ENCODE measurements around the gene SUN2.

The SUN2 gene

DNA sequence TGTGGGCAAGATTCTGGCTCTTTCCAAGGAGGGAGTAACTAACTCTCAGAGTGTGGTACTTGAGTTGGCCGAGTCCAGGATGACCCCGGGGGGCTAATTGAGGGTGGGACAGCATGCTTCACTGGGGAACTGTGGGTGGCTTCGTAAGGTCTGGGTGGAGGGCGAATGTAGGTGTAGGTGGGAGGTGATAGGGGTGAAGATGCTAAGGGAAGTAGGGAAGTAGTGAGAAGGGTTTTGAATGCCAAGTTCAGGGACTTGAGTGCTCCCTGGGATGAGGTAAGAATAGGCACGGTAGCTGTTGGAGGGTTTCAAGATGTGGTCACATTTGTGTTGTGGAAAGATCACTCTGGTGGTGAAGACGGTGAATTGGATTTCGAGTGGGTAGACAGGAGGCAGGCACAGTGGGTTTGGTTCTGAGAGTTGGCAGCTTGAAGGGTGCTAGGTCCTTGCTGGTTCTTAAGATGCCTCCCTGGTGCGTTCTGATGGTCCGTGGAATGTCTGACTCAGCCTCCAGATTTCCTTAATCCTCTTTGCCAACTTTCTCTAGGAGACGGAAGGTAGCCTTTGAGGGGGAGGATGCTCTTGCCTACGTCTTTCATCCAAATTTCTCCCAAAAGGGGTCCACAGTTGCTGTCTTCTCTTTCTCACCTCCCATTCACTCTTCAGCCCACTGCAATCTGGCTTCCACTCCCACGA is 40.6 kb upstream of the SUN2 start:
- no peak overlapping the region for H4K8ac ChIP-seq (ENCODE audit: low read depth, low read length)
- no peaks in the 10 kb centered on the region for H3K79me1 ChIP-seq (ENCODE audit: low read length)
- H3K4ac ChIP-seq (ENCODE audit: low read depth, low read length), result no peak overlapping the region
- 100% methylated on average over 1 of the region's 12 CpGs for WGBS (ENCODE audit: extremely low coverage, insufficient coverage, low lambda C conversion rate)
- no peaks in the 10 kb centered on the region for H3K36me3 ChIP-seq (ENCODE audit: control insufficient read depth, insufficient read depth, low read length)
- H2BK15ac ChIP-seq (replicated peaks; ENCODE audit: low read depth), result no peak overlapping the region
- H3K4me1 ChIP-seq (ENCODE audit: control insufficient read depth, low read depth, low read length), result peaks cover 5% of the 10 kb centered on the region
- no peak overlapping the region for H2BK120ac ChIP-seq (ENCODE audit: low read depth, low read length)
- no peak for DNase-seq
- H3K9ac ChIP-seq (ENCODE audit: low read length), result no peak overlapping the region
- H3K4me3 ChIP-seq (ENCODE audit: low read length), result no peak overlapping the region
- H3K4me2 ChIP-seq (ENCODE audit: low read length), result no peak overlapping the region
- H3K23ac ChIP-seq (ENCODE audit: low read length), result no peak overlapping the region
- H3K56ac ChIP-seq (ENCODE audit: low read length), result no peak overlapping the region
- H2BK5ac ChIP-seq (ENCODE audit: low read length), result no peak overlapping the region
- H3K79me2 ChIP-seq (ENCODE audit: control insufficient read depth, insufficient read depth, low read length), result no peaks in the 10 kb centered on the region
- H4K5ac ChIP-seq (ENCODE audit: low read length), result no peak overlapping the region
- H3K18ac ChIP-seq (ENCODE audit: low read length), result no peak overlapping the region
- no peak overlapping the region for H2AK5ac ChIP-seq (ENCODE audit: low read length)
- H3K27me3 ChIP-seq (ENCODE audit: insufficient read depth, low read length, poor library complexity), result no peaks in the 10 kb centered on the region
- H3K27ac ChIP-seq (ENCODE audit: low read depth, low read length), result no peak overlapping the region

DNA sequence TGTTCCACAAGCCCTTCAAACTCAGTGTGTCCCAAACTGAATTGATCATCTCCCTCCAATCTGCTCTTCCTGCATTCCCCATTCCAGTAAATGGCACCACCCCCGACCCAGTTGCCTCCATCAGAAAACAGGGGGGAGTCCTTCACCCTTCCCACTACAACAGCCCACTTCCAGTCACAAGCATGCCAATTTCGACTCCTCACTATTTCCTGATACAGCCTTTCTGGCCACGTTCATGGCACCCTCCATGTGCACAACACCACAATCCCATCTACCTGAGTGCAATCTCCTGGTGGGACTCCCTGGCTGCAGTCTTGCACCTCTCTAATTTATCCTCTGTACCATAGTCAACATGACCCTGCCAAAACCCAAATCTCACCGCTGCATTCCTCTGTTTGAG is 39.8 kb upstream of the SUN2 start:
- no peak overlapping the region for H3K9ac ChIP-seq (ENCODE audit: low read length)
- no peak overlapping the region for H2BK15ac ChIP-seq (replicated peaks; ENCODE audit: low read depth)
- H3K79me2 ChIP-seq (ENCODE audit: control insufficient read depth, insufficient read depth, low read length), result no peaks in the 10 kb centered on the region
- H2BK5ac ChIP-seq (ENCODE audit: low read length), result no peak overlapping the region
- WGBS (ENCODE audit: extremely low coverage, insufficient coverage, low lambda C conversion rate), result no CpG with 5 or more reads among the region's 4 CpGs
- no peak overlapping the region for H3K23ac ChIP-seq (ENCODE audit: low read length)
- no peak overlapping the region for H3K27ac ChIP-seq (ENCODE audit: low read depth, low read length)
- H2BK120ac ChIP-seq (ENCODE audit: low read depth, low read length), result no peak overlapping the region
- H3K36me3 ChIP-seq (ENCODE audit: control insufficient read depth, insufficient read depth, low read length), result no peaks in the 10 kb centered on the region
- H3K4ac ChIP-seq (ENCODE audit: low read depth, low read length), result no peak overlapping the region
- no peaks in the 10 kb centered on the region for H3K27me3 ChIP-seq (ENCODE audit: insufficient read depth, low read length, poor library complexity)
- H3K4me3 ChIP-seq (ENCODE audit: low read length), result no peak overlapping the region
- H4K8ac ChIP-seq (ENCODE audit: low read depth, low read length), result no peak overlapping the region
- H2AK5ac ChIP-seq (ENCODE audit: low read length), result no peak overlapping the region
- H4K5ac ChIP-seq (ENCODE audit: low read length), result no peak overlapping the region
- no peaks in the 10 kb centered on the region for H3K79me1 ChIP-seq (ENCODE audit: low read length)
- H3K56ac ChIP-seq (ENCODE audit: low read length), result no peak overlapping the region
- DNase-seq, result no peak
- H3K18ac ChIP-seq (ENCODE audit: low read length), result no peak overlapping the region
- peaks cover 5% of the 10 kb centered on the region for H3K4me1 ChIP-seq (ENCODE audit: control insufficient read depth, low read depth, low read length)
- H3K4me2 ChIP-seq (ENCODE audit: low read length), result no peak overlapping the region

DNA sequence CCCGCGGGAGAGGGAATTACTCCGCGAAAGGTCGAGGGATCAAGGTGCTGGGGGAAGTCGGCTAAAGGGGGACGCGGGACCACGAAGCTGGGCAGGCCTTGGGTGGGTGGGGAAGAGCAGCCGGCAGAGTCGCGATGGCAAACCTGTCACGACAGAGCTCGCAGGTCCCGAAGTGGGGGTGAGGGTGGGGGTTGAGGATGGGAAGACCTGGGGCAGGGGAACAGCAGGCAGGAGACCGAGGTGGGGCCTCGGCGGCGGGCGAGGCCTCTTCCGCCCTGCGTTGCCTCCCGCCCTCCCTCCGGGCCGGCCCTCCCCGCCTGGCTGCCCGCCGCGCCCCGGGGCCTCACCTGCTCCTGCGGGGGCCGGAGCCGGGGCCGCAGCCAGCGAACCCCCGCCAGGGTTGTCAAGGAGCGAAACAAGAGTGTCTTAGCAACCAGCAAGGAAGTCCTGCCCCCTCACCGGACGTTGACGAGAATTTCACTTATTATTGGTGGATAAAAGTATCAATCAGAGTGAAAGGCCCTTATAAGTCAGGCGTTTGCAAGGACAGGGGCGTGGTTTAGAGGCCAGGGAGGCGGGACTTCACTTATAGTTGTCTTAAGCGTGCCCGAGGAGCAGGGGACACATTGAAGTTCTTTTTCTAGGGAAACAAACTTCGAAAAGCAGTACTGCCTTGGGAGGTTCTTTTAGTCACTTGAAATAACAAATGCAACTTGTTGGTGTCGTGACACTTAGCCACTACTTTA is 38.1 kb upstream of the SUN2 start, which contains the start of gene DNAL4:
Gene DNAL4, minus strand, starts transcription at position 423 of the 746 bp plus-strand sequence. CDS start 11,412 bp downstream, outside the sequence.
- Histone ChIP-seq H2AK5ac (ENCODE audit: low read length) (no peak within 1 kb of the TSS), H3K27ac (ENCODE audit: low read depth, low read length) (no peak within 1 kb of the TSS), H3K79me2 (ENCODE audit: control insufficient read depth, insufficient read depth, low read length) (no peaks in the 10 kb centered on the region), H4K5ac (ENCODE audit: low read length) (no peak within 1 kb of the TSS), H3K4me3 (ENCODE audit: low read length) (peak within 1 kb of the TSS; percentile 70), H3K4me1 (ENCODE audit: control insufficient read depth, low read depth, low read length) (peaks cover 5% of the 10 kb centered on the region), H3K4ac (ENCODE audit: low read depth, low read length) (no peak within 1 kb of the TSS), H3K23ac (ENCODE audit: low read length) (no peak within 1 kb of the TSS), H4K8ac (ENCODE audit: low read depth, low read length) (no peak within 1 kb of the TSS), H3K36me3 (ENCODE audit: control insufficient read depth, insufficient read depth, low read length) (no peaks in the 10 kb centered on the region), H2BK5ac (ENCODE audit: low read length) (no peak within 1 kb of the TSS), H3K27me3 (ENCODE audit: insufficient read depth, low read length, poor library complexity) (no peaks in the 10 kb centered on the region), H3K56ac (ENCODE audit: low read length) (peak within 1 kb of the TSS; percentile 77), H2BK15ac (replicated peaks; ENCODE audit: low read depth) (no peak within 1 kb of the TSS), H2BK120ac (ENCODE audit: low read depth, low read length) (no peak within 1 kb of the TSS), H3K18ac (ENCODE audit: low read length) (no peak within 1 kb of the TSS), H3K79me1 (ENCODE audit: low read length) (no peaks in the 10 kb centered on the region), H3K9ac (ENCODE audit: low read length) (peak within 1 kb of the TSS; percentile 70), H3K4me2 (ENCODE audit: low read length) (peak within 1 kb of the TSS; percentile 81)
- peak; percentile 99 for DNase-seq
- WGBS (ENCODE audit: extremely low coverage, insufficient coverage, low lambda C conversion rate), result no CpG with 5 or more reads among the region's 47 CpGs

DNA sequence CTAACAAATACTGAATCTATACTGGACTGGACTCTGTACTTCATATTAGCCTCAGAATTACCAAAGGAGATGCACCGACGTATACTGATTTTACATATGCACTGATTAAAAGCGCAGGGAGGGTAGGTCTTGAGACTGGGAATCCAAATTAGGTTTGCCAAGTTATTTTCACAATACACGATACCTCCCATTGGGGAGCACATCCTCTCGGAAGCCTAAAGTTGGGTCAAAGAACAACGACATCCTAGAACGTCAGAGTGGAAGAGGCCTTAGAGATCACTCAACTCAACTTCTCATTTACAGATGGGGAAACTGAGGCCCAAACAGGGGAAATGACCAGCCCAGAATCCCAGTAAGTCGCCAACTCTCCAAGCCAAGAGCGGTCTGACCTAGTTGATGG is 37.5 kb upstream of the SUN2 start:
- Histone ChIP-seq H3K79me1 (ENCODE audit: low read length) (no peaks in the 10 kb centered on the region), H4K5ac (ENCODE audit: low read length) (no peak overlapping the region), H3K27me3 (ENCODE audit: insufficient read depth, low read length, poor library complexity) (no peaks in the 10 kb centered on the region), H2BK120ac (ENCODE audit: low read depth, low read length) (no peak overlapping the region), H2BK5ac (ENCODE audit: low read length) (no peak overlapping the region), H3K18ac (ENCODE audit: low read length) (no peak overlapping the region), H3K4me1 (ENCODE audit: control insufficient read depth, low read depth, low read length) (peaks cover 5% of the 10 kb centered on the region), H3K9ac (ENCODE audit: low read length) (peak overlapping the region; percentile 70), H3K4me3 (ENCODE audit: low read length) (peak overlapping the region; percentile 70), H3K23ac (ENCODE audit: low read length) (no peak overlapping the region), H2BK15ac (replicated peaks; ENCODE audit: low read depth) (no peak overlapping the region), H3K79me2 (ENCODE audit: control insufficient read depth, insufficient read depth, low read length) (no peaks in the 10 kb centered on the region), H3K4me2 (ENCODE audit: low read length) (peak overlapping the region; percentile 81), H3K56ac (ENCODE audit: low read length) (peak overlapping the region; percentile 77), H3K36me3 (ENCODE audit: control insufficient read depth, insufficient read depth, low read length) (no peaks in the 10 kb centered on the region), H4K8ac (ENCODE audit: low read depth, low read length) (no peak overlapping the region), H3K27ac (ENCODE audit: low read depth, low read length) (no peak overlapping the region), H3K4ac (ENCODE audit: low read depth, low read length) (no peak overlapping the region), H2AK5ac (ENCODE audit: low read length) (no peak overlapping the region)
- peak; percentile 30 for DNase-seq
- no CpG with 5 or more reads among the region's 9 CpGs for WGBS (ENCODE audit: extremely low coverage, insufficient coverage, low lambda C conversion rate)

DNA sequence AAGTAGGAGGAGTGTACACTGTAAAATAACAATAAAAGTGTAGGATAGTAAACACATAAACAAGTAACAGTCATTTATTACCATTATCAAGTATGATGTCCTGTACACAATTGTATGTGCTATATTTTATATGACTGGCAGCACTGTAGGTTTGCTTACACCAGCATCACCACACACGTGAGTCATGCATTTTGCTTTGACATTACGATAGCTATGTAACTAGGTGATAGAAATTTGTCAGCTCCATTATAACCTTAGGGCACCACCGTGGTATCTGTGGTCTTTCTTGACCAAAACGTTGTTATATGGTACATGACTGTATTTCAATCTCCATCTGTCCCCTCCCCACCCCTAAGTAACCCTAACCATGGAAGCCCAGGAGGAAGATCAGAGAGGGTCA is 37.0 kb upstream of the SUN2 start:
- no peak overlapping the region for H3K4ac ChIP-seq (ENCODE audit: low read depth, low read length)
- H2BK120ac ChIP-seq (ENCODE audit: low read depth, low read length), result no peak overlapping the region
- no peak overlapping the region for H3K4me2 ChIP-seq (ENCODE audit: low read length)
- no peaks in the 10 kb centered on the region for H3K27me3 ChIP-seq (ENCODE audit: insufficient read depth, low read length, poor library complexity)
- no peaks in the 10 kb centered on the region for H3K79me2 ChIP-seq (ENCODE audit: control insufficient read depth, insufficient read depth, low read length)
- H3K9ac ChIP-seq (ENCODE audit: low read length), result no peak overlapping the region
- H3K27ac ChIP-seq (ENCODE audit: low read depth, low read length), result no peak overlapping the region
- no peak overlapping the region for H3K56ac ChIP-seq (ENCODE audit: low read length)
- H2BK5ac ChIP-seq (ENCODE audit: low read length), result no peak overlapping the region
- H3K36me3 ChIP-seq (ENCODE audit: control insufficient read depth, insufficient read depth, low read length), result no peaks in the 10 kb centered on the region
- DNase-seq, result no peak
- H3K23ac ChIP-seq (ENCODE audit: low read length), result no peak overlapping the region
- H4K5ac ChIP-seq (ENCODE audit: low read length), result no peak overlapping the region
- H3K4me1 ChIP-seq (ENCODE audit: control insufficient read depth, low read depth, low read length), result peaks cover 5% of the 10 kb centered on the region
- no peak overlapping the region for H2AK5ac ChIP-seq (ENCODE audit: low read length)
- H3K4me3 ChIP-seq (ENCODE audit: low read length), result no peak overlapping the region
- WGBS (ENCODE audit: extremely low coverage, insufficient coverage, low lambda C conversion rate), result no CpG with 5 or more reads among the region's 4 CpGs
- H2BK15ac ChIP-seq (replicated peaks; ENCODE audit: low read depth), result no peak overlapping the region
- H3K79me1 ChIP-seq (ENCODE audit: low read length), result no peaks in the 10 kb centered on the region
- no peak overlapping the region for H4K8ac ChIP-seq (ENCODE audit: low read depth, low read length)
- H3K18ac ChIP-seq (ENCODE audit: low read length), result no peak overlapping the region

All from mesendoderm (in vitro differentiated cells).